Thyroid gland (tissue), 4 donors: ENCODE measurements around the gene SPA17.

Source experiments
- CTCF ChIP-seq, 6 experiments: fragments of 200-600 bp in 3 of 6; fragments of 450-650 bp in 3 of 6; sonication (generic) in 3 of 6; IDR thresholded peaks; one replicate each; pipeline ENCODE4 v1.5.1; 2016 to 2019; ENCODE audit warnings: antibody characterized with exemption in 6 of 6, mild to moderate bottlenecking in 2 of 6, inconsistent platforms in 1 of 6, moderate library complexity in 1 of 6
- POLR2A ChIP-seq, 2 donors: fragments of 450-650 bp; IDR thresholded peaks; one replicate each; pipeline ENCODE4 v1.6.1; 2017; ENCODE audit warnings: antibody characterized with exemption in 2 of 2, mild to moderate bottlenecking in 2 of 2, moderate library complexity in 1 of 2

- TF ChIP-seq POLR2A (IDR thresholded peaks at IDR 0.05) (no peak), CTCF (IDR thresholded peaks at IDR 0.05) (no peak)
These were observed 33.0 kb upstream of the SPA17 start for GRCh38 chr11:124640666-124641065.
